ENCODE results near the gene UBE2QL1. TPM values are rescaled to one million over a fixed set of nuclear protein-coding genes. Genes with fewer than 3 reads are reported as not detected.

UBE2QL1 gene
- total RNA-seq, 1 donor from 2014 or later = not detected

- H3K36me3 Mint-ChIP-seq (ENCODE audit: unreplicated experiment) = no peaks in the 10 kb centered on the region
- H3K4me3 Mint-ChIP-seq (ENCODE audit: unreplicated experiment) = no peak overlapping the region
- no peaks in the 10 kb centered on the region for H3K4me1 Mint-ChIP-seq (ENCODE audit: unreplicated experiment)
- no peak for TF ChIP-seq CTCF (IDR thresholded peaks at IDR 0.05)
- peaks cover 7% of the 10 kb centered on the region for H3K9me3 Mint-ChIP-seq (ENCODE audit: unreplicated experiment)
- peaks cover 26% of the 10 kb centered on the region for H3K27me3 Mint-ChIP-seq (ENCODE audit: unreplicated experiment)
- no peak for DNase-seq (ENCODE audit: extremely low spot score, unreplicated experiment)
- no peak overlapping the region for H3K27ac Mint-ChIP-seq (ENCODE audit: unreplicated experiment)
Measured at GRCh38 chr5:6469836-6470235, 21.2 kb downstream of the UBE2QL1 start.

- Mint-ChIP-seq H3K27ac (ENCODE audit: unreplicated experiment) (no peak overlapping the region), H3K9me3 (ENCODE audit: unreplicated experiment) (peaks cover 7% of the 10 kb centered on the region), H3K36me3 (ENCODE audit: unreplicated experiment) (no peaks in the 10 kb centered on the region), H3K27me3 (ENCODE audit: unreplicated experiment) (peaks cover 26% of the 10 kb centered on the region), H3K4me1 (ENCODE audit: unreplicated experiment) (no peaks in the 10 kb centered on the region), H3K4me3 (ENCODE audit: unreplicated experiment) (no peak overlapping the region)
- DNase-seq (ENCODE audit: extremely low spot score, unreplicated experiment) = no peak
- TF ChIP-seq CTCF (IDR thresholded peaks at IDR 0.05) = no peak
Measured at GRCh38 chr5:6470672-6471071, 22.0 kb downstream of the UBE2QL1 start.

GRCh38 chr5:6471252-6471651 is 22.6 kb downstream of the UBE2QL1 start:
- Mint-ChIP-seq H3K9me3 (ENCODE audit: unreplicated experiment) (peaks cover 7% of the 10 kb centered on the region), H3K27ac (ENCODE audit: unreplicated experiment) (no peak overlapping the region), H3K36me3 (ENCODE audit: unreplicated experiment) (no peaks in the 10 kb centered on the region), H3K4me1 (ENCODE audit: unreplicated experiment) (no peaks in the 10 kb centered on the region), H3K4me3 (ENCODE audit: unreplicated experiment) (no peak overlapping the region), H3K27me3 (ENCODE audit: unreplicated experiment) (peaks cover 26% of the 10 kb centered on the region)
- no peak for TF ChIP-seq CTCF (IDR thresholded peaks at IDR 0.05)
- no peak for DNase-seq (ENCODE audit: extremely low spot score, unreplicated experiment)

GRCh38 chr5:6472792-6473191 is 24.1 kb downstream of the UBE2QL1 start:
- no peak for TF ChIP-seq CTCF (IDR thresholded peaks at IDR 0.05)
- no peak overlapping the region for H3K4me3 Mint-ChIP-seq (ENCODE audit: unreplicated experiment)
- H3K36me3 Mint-ChIP-seq (ENCODE audit: unreplicated experiment) = no peaks in the 10 kb centered on the region
- no peak overlapping the region for H3K27ac Mint-ChIP-seq (ENCODE audit: unreplicated experiment)
- DNase-seq (ENCODE audit: extremely low spot score, unreplicated experiment) = no peak
- H3K27me3 Mint-ChIP-seq (ENCODE audit: unreplicated experiment) = peaks cover 13% of the 10 kb centered on the region
- H3K4me1 Mint-ChIP-seq (ENCODE audit: unreplicated experiment) = no peaks in the 10 kb centered on the region
- peaks cover 7% of the 10 kb centered on the region for H3K9me3 Mint-ChIP-seq (ENCODE audit: unreplicated experiment)

- Mint-ChIP-seq H3K36me3 (ENCODE audit: unreplicated experiment) (no peaks in the 10 kb centered on the region), H3K9me3 (ENCODE audit: unreplicated experiment) (peaks cover 7% of the 10 kb centered on the region), H3K27me3 (ENCODE audit: unreplicated experiment) (peaks cover 8% of the 10 kb centered on the region), H3K4me3 (ENCODE audit: unreplicated experiment) (no peak overlapping the region), H3K4me1 (ENCODE audit: unreplicated experiment) (no peaks in the 10 kb centered on the region), H3K27ac (ENCODE audit: unreplicated experiment) (no peak overlapping the region)
- no peak for TF ChIP-seq CTCF (IDR thresholded peaks at IDR 0.05)
- DNase-seq (ENCODE audit: extremely low spot score, unreplicated experiment) = no peak
Measured at GRCh38 chr5:6473284-6473683, 24.6 kb downstream of the UBE2QL1 start.
